ENCODE data around the gene SUMF1. TPM values are rescaled to one million over a fixed set of nuclear protein-coding genes. Genes with fewer than 3 reads are reported as not detected.

The SUMF1 gene
- total RNA-seq, 1 donor from 2014 or later: 10.6 TPM

DNA sequence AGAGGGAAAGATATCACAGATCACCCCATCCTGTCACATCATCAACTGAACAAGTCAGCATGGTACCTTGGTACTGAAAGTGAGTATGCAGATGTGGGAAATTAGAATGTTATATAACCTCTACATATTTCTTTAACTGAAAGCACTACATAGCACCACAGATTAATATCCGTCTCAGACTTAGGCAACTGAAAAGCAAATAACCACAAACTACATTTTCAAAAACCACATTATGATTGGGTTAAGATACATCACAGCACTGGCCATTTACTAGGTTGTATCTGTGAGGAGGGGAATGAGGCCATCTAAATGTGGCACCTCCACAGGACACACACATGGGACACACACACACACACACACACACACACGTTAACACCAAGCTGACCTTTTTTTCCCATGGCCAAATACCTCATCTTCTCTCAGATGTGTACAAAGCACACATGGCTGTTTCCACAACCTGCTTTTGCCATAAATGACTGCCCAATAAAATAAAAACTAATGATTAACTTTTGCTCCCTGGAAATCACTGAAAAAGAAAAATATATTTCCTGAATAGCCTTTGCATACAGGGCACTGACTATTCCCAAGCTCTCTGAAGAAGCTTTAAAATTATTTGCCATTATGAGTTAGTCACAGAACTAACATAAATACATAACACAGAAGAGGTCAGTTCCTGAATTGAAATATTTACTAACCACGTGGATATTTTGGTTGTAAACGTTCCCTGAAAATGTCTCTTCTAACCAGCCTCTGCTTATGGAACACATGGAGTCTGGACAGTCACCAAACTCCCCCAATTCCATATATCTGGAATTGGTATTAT is 60.1 kb downstream of the SUMF1 start:
- TF ChIP-seq, protein P1, sequence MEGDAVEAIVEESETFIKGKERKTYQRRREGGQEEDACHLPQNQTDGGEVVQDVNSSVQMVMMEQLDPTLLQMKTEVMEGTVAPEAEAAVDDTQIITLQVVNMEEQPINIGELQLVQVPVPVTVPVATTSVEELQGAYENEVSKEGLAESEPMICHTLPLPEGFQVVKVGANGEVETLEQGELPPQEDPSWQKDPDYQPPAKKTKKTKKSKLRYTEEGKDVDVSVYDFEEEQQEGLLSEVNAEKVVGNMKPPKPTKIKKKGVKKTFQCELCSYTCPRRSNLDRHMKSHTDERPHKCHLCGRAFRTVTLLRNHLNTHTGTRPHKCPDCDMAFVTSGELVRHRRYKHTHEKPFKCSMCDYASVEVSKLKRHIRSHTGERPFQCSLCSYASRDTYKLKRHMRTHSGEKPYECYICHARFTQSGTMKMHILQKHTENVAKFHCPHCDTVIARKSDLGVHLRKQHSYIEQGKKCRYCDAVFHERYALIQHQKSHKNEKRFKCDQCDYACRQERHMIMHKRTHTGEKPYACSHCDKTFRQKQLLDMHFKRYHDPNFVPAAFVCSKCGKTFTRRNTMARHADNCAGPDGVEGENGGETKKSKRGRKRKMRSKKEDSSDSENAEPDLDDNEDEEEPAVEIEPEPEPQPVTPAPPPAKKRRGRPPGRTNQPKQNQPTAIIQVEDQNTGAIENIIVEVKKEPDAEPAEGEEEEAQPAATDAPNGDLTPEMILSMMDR (conservative IDR thresholded peaks at IDR 0.05): no peak
- Mint-ChIP-seq H3K36me3 (ENCODE audit: low read depth) (peaks cover 6% of the 10 kb centered on the region), H3K4me1 (no peaks in the 10 kb centered on the region), H3K27ac (ENCODE audit: unreplicated experiment) (no peak overlapping the region), H3K27me3 (ENCODE audit: low read depth) (no peaks in the 10 kb centered on the region), H3K9me3 (no peaks in the 10 kb centered on the region), H3K4me3 (no peak overlapping the region)
- DNase-seq (ENCODE audit: low read depth, low spot score): no peak

- Mint-ChIP-seq H3K36me3 (ENCODE audit: low read depth) (peaks cover 6% of the 10 kb centered on the region), H3K27me3 (ENCODE audit: low read depth) (no peaks in the 10 kb centered on the region), H3K4me1 (no peaks in the 10 kb centered on the region), H3K9me3 (no peaks in the 10 kb centered on the region), H3K4me3 (no peak overlapping the region), H3K27ac (ENCODE audit: unreplicated experiment) (no peak overlapping the region)
- TF ChIP-seq, protein P1 (conservative IDR thresholded peaks at IDR 0.05): no peak
- DNase-seq (ENCODE audit: low read depth, low spot score): no peak
Observed at GRCh38 chr3:4404881-4405280, 62.2 kb downstream of the SUMF1 start.

DNA sequence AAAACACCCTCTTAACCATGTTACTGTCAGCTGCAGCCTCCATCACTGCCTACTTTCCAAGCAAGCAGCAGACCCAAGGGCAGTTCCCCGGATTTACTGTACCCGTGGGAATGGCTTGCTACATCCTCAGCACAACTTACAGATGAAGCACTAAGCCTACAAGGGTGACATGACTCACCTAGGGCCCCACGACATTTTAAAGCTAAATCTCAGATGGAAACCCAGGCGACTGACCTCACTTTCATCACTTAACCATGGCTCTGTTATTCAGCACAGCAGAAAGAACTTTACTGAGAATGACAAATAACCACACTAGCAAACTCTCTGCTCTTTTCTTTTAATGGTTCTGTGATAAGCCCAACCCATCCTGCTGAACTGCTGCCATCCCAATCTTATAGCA is 65.6 kb downstream of the SUMF1 start:
- peak overlapping the region; percentile 43 for H3K27ac Mint-ChIP-seq (ENCODE audit: unreplicated experiment)
- H3K4me3 Mint-ChIP-seq: no peak overlapping the region
- no peaks in the 10 kb centered on the region for H3K4me1 Mint-ChIP-seq
- H3K36me3 Mint-ChIP-seq (ENCODE audit: low read depth): peaks cover 6% of the 10 kb centered on the region
- H3K9me3 Mint-ChIP-seq: no peaks in the 10 kb centered on the region
- DNase-seq (ENCODE audit: low read depth, low spot score): no peak
- H3K27me3 Mint-ChIP-seq (ENCODE audit: low read depth): no peaks in the 10 kb centered on the region
- TF ChIP-seq, protein P1 (conservative IDR thresholded peaks at IDR 0.05): no peak

DNA sequence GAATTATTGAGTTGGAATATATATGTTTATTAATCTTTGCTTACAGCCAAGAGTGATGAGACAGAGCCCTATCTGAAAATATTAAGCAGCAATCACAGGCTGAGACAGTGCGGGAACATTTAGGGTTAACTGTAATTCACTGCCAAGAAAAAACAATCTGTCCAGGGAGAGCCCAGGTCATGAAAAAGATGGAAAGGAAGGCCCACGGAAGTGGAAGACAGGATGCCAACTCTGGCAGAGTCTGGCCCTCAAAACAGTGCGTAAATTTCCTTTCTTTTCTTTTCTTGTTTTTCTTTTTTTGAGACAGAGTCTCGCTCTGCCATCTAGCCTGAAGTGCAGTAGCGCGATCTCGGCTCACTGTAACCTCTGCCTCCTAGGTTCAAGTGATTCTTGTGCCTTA is 67.6 kb downstream of the SUMF1 start:
- Mint-ChIP-seq H3K27me3 (ENCODE audit: low read depth) (no peaks in the 10 kb centered on the region), H3K36me3 (ENCODE audit: low read depth) (peaks cover 6% of the 10 kb centered on the region)

GRCh38 chr3:4398941-4399245 is 68.2 kb downstream of the SUMF1 start:
- no peak overlapping the region for H3K4me3 Mint-ChIP-seq
- no peak for DNase-seq (ENCODE audit: low read depth, low spot score)
- H3K9me3 Mint-ChIP-seq: no peaks in the 10 kb centered on the region
- no peaks in the 10 kb centered on the region for H3K4me1 Mint-ChIP-seq
- H3K27me3 Mint-ChIP-seq (ENCODE audit: low read depth): no peaks in the 10 kb centered on the region
- TF ChIP-seq, protein P1 (conservative IDR thresholded peaks at IDR 0.05): no peak
- H3K27ac Mint-ChIP-seq (ENCODE audit: unreplicated experiment): no peak overlapping the region
- H3K36me3 Mint-ChIP-seq (ENCODE audit: low read depth): peaks cover 6% of the 10 kb centered on the region

More for the DNA sequence above, 67.6 kb downstream of the SUMF1 start:
- Mint-ChIP-seq H3K4me3 (no peak overlapping the region), H3K4me1 (no peaks in the 10 kb centered on the region), H3K9me3 (no peaks in the 10 kb centered on the region), H3K27ac (ENCODE audit: unreplicated experiment) (no peak overlapping the region)
- DNase-seq (ENCODE audit: low read depth, low spot score): no peak
- TF ChIP-seq, protein P1 (conservative IDR thresholded peaks at IDR 0.05): no peak

All from neural crest cell (in vitro differentiated cells).